ENCODE results near the gene EFEMP2. TPM values are rescaled to one million over a fixed set of nuclear protein-coding genes. Genes with fewer than 3 reads are reported as not detected.
"Not testable (repeated sequence)": the region's sequence is repeated elsewhere in the genome, so short reads cannot be mapped to it uniquely, and the experiment has no call there.

Gene EFEMP2
- total RNA-seq, 1 experiment from 2014 or later, result 1.4 TPM

DNA sequence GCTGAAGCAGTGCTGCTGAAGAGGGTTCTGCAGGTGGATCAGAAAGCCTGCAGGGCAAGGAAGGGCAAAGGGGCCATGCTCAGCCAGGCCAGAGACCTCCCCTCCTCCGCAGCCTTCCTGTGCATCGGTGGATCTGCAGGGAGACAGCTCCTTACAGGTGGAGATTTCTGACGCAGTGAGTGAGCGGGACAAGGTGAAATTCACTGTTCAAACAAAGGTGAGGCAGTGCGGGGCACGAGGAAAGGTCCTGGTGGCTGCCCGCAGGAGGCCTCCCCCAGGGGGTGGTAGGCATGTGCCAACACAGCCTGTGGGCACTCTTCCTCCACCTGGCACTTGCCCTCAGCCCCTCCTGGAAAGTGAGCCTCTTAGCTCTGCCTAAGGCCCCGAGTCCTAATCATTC lies 23.2 kb downstream of the EFEMP2 start:
- H3K27me3 ChIP-seq (replicated peaks; ENCODE audit: control insufficient read depth, insufficient read depth, low read length), result no peaks in the 10 kb centered on the region
- ChIA-PET CTCF (interaction anchor here (1.2 to 2.9 kb wide), 4 partner anchors 10 to 153 kb away, joined by 3 to 16 read pairs (median 6); partner anchors contain the start of genes BANF1, CCDC85B, EIF1AD and KAT5), POLR2A (interaction anchor here (0.6 to 1.8 kb wide), 3 partner anchors 9 to 274 kb away, joined by 4 to 10 read pairs (median 6); partner anchors contain the start of gene CFL1)
- no peak overlapping the region for H3K4me3 ChIP-seq (ENCODE audit: low read depth, low read length)
- Mint-ChIP-seq H3K4me3 (ENCODE audit: unreplicated experiment) (no peak overlapping the region), H3K4me1 (ENCODE audit: low read depth, unreplicated experiment) (peaks cover 20% of the 10 kb centered on the region), H3K36me3 (ENCODE audit: insufficient read depth, unreplicated experiment) (peaks cover 58% of the 10 kb centered on the region), H3K27ac (ENCODE audit: unreplicated experiment) (peak overlapping the region; percentile 59), H3K27me3 (ENCODE audit: insufficient read depth, unreplicated experiment) (no peaks in the 10 kb centered on the region), H3K9me3 (ENCODE audit: unreplicated experiment) (no peaks in the 10 kb centered on the region)
- no TSS peak for BruUV-seq (replicated peaks)
- intact Hi-C loops (cut with micrococcal nuclease; ENCODE audit: unreplicated experiment), result no loop called here
- 0 out of 2 replicates have a peak, but pooled peaks cover 3% of the 10 kb centered on the region for H3K9me3 ChIP-seq
- DNase-seq, result peak in 1 of 2 experiments; percentile 63
- TF ChIP-seq, protein P1, sequence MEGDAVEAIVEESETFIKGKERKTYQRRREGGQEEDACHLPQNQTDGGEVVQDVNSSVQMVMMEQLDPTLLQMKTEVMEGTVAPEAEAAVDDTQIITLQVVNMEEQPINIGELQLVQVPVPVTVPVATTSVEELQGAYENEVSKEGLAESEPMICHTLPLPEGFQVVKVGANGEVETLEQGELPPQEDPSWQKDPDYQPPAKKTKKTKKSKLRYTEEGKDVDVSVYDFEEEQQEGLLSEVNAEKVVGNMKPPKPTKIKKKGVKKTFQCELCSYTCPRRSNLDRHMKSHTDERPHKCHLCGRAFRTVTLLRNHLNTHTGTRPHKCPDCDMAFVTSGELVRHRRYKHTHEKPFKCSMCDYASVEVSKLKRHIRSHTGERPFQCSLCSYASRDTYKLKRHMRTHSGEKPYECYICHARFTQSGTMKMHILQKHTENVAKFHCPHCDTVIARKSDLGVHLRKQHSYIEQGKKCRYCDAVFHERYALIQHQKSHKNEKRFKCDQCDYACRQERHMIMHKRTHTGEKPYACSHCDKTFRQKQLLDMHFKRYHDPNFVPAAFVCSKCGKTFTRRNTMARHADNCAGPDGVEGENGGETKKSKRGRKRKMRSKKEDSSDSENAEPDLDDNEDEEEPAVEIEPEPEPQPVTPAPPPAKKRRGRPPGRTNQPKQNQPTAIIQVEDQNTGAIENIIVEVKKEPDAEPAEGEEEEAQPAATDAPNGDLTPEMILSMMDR (IDR thresholded peaks at IDR 0.05; ENCODE audit: insufficient read depth in 1 of 2, low read depth in 1 of 2, low read length in 1 of 2, severe bottlenecking in 1 of 2, unreplicated experiment in 1 of 2), result no peak
- peaks cover 7% of the 10 kb centered on the region; the same call in 1 of the 2 replicates for H3K36me3 ChIP-seq (ENCODE audit: control insufficient read depth, insufficient read depth, low read length)
- H3K4me1 ChIP-seq, result peaks cover 25% of the 10 kb centered on the region

DNA sequence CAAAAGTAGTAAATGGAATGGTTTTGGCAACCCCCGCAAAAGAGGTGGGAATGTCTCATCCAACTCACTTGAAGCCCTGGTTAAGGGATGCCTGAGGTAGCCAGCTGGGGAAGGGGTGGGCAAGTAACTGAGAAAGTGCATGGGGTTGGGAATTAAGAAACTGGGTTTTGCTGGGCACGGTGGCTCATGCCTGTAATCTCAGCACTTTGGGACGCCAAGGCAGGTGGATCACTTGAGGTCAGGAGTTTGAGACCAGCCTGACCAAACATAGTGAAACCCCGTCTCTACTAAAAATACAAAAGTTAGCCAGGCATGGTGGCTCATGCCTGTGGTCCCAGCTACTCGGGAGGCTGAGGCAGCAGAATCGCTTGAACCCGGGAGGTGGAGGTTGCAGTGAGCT lies 23.9 kb downstream of the EFEMP2 start:
- H3K36me3 ChIP-seq (ENCODE audit: control insufficient read depth, insufficient read depth, low read length); DNase-seq; H3K9me3 Mint-ChIP-seq (ENCODE audit: unreplicated experiment); H3K9me3 ChIP-seq; H3K4me3 ChIP-seq (ENCODE audit: low read depth, low read length); H3K27me3 ChIP-seq (replicated peaks; ENCODE audit: control insufficient read depth, insufficient read depth, low read length); BruUV-seq (replicated peaks); intact Hi-C loops (cut with micrococcal nuclease; ENCODE audit: unreplicated experiment); H3K27ac Mint-ChIP-seq (ENCODE audit: unreplicated experiment); H3K27me3 Mint-ChIP-seq (ENCODE audit: insufficient read depth, unreplicated experiment); H3K4me3 Mint-ChIP-seq (ENCODE audit: unreplicated experiment): not testable (repeated sequence)
- peaks cover 55% of the 10 kb centered on the region for H3K36me3 Mint-ChIP-seq (ENCODE audit: insufficient read depth, unreplicated experiment)
- CTCF ChIA-PET, result interaction anchor here (1.2 to 2.9 kb wide), 3 partner anchors 11 to 154 kb away, joined by 3 to 16 read pairs (median 8); partner anchors contain the start of genes BANF1, CCDC85B, EIF1AD and MUS81
- peaks cover 31% of the 10 kb centered on the region for H3K4me1 ChIP-seq
- H3K4me1 Mint-ChIP-seq (ENCODE audit: low read depth, unreplicated experiment), result peaks cover 20% of the 10 kb centered on the region
- POLR2A ChIA-PET, result interaction anchor here (0.6 to 1.8 kb wide), 3 partner anchors 9 to 274 kb away, joined by 4 to 10 read pairs (median 6); partner anchors contain the start of gene CFL1

DNA sequence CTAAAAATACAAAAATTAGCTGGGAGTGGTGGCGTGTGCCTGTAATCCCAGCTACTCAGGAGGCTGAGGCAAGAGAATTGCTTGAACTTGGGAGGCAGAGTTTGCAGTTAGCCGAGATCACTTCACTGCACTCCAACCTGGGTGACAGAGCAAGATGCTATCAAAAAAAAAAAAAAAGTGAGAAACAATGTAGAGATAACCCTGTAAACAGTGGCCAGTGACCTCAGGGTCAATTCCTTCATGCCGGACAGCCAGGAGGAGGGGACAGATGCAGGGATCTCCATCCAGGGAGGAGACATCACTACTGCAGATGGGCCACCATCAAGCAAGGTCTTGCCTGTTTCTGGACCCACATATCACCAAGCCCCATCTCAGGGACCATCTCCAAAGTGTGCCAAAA lies 24.9 kb downstream of the EFEMP2 start:
- Histone ChIP-seq H3K9me3 (0 out of 2 replicates have a peak, but pooled peaks cover 3% of the 10 kb centered on the region), H3K27me3 (replicated peaks; ENCODE audit: control insufficient read depth, insufficient read depth, low read length) (no peaks in the 10 kb centered on the region), H3K4me3 (ENCODE audit: low read depth, low read length) (no peak overlapping the region), H3K36me3 (ENCODE audit: control insufficient read depth, insufficient read depth, low read length) (0 out of 2 replicates have a peak, but pooled peaks cover 2% of the 10 kb centered on the region), H3K4me1 (peaks cover 37% of the 10 kb centered on the region)
- Mint-ChIP-seq H3K4me1 (ENCODE audit: low read depth, unreplicated experiment) (peaks cover 20% of the 10 kb centered on the region), H3K9me3 (ENCODE audit: unreplicated experiment) (no peaks in the 10 kb centered on the region), H3K4me3 (ENCODE audit: unreplicated experiment) (no peak overlapping the region), H3K27ac (ENCODE audit: unreplicated experiment) (no peak overlapping the region), H3K27me3 (ENCODE audit: insufficient read depth, unreplicated experiment) (no peaks in the 10 kb centered on the region), H3K36me3 (ENCODE audit: insufficient read depth, unreplicated experiment) (peaks cover 49% of the 10 kb centered on the region)
- CTCF ChIA-PET, result interaction anchor here (0.6 kb wide), 1 partner anchor 20 kb away, joined by 4 read pairs; no protein-coding TSS in a partner anchor
- intact Hi-C loops (cut with micrococcal nuclease; ENCODE audit: unreplicated experiment), result no loop called here
- BruUV-seq (replicated peaks), result no TSS peak
- POLR2A ChIA-PET, result no interaction called here
- TF ChIP-seq, protein P1 (IDR thresholded peaks at IDR 0.05; ENCODE audit: insufficient read depth in 1 of 2, low read depth in 1 of 2, low read length in 1 of 2, severe bottlenecking in 1 of 2, unreplicated experiment in 1 of 2), result no peak
- no peak for DNase-seq
